Measurements from ENCODE around the gene LRRC8A. TPM values are rescaled to one million over a fixed set of nuclear protein-coding genes. Genes with fewer than 3 reads are reported as not detected.

Gene LRRC8A
- total and polyA plus RNA-seq, 2 of the 4 experiments (the other 2 are of a cell fraction), result 42.8 to 60.9 TPM

DNA sequence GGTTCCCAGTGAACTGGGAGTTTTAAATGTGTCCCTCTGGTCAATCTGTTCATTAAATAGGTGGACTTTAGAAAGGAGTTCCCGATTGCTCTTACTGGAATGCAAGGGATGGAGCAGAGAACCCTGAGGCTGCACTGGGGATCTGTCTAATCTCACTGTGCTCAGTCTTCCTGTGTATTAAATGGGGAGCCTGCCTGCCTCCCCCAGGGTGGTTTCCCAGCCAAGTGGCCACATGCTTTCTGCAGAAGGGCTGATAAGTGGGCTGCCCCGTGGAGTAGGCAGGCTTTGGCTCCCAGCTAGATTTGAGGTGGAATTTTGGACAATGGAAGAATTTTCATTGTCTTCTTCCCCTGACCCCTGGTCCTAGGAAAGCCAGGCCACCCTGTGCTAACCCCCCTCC lies 24.8 kb downstream of the LRRC8A start:
- no TSS peak for BruUV-seq (replicated peaks)
- H3K9me3 ChIP-seq (ENCODE audit: control insufficient read depth, insufficient read depth, low read length), result no peaks in the 10 kb centered on the region
- H3K4me1 ChIP-seq (ENCODE audit: control insufficient read depth, insufficient read depth, low read length), result peaks cover 16% of the 10 kb centered on the region
- POLR2A ChIA-PET (ENCODE audit: unreplicated experiment), result interaction anchor here (0.6 kb wide), 1 partner anchor 613 kb away, joined by 7 read pairs; no protein-coding TSS in a partner anchor
- H3K4me3 ChIP-seq (ENCODE audit: insufficient read depth, low read depth, low read length), result no peak overlapping the region
- no peak overlapping the region for H2BK5ac ChIP-seq (ENCODE audit: low read depth, low read length, poor library complexity, severe bottlenecking)
- peaks cover 12% of the 10 kb centered on the region for H3K9me1 ChIP-seq (ENCODE audit: insufficient read depth, low read length)
- dilution Hi-C loops (cut with HindIII; ENCODE audit: low sequenced_read_pairs, unreplicated experiment), result no loop called here
- intact Hi-C loops (cut with micrococcal nuclease), result no loop called here
- no peak overlapping the region for H3K9ac ChIP-seq (ENCODE audit: low read depth, low read length)
- no peak overlapping the region for H4K91ac ChIP-seq (ENCODE audit: insufficient read depth, low read depth, low read length)
- peaks cover 9% of the 10 kb centered on the region for H4K20me1 ChIP-seq (ENCODE audit: insufficient read depth, low read length)
- H3K27ac ChIP-seq (ENCODE audit: insufficient read depth, low read length), result no peak overlapping the region
- in situ Hi-C loops (cut with MboI; ENCODE audit: low sequenced_read_pairs), result no loop called here
- H3K36me3 ChIP-seq (ENCODE audit: control insufficient read depth, insufficient read depth, low read length), result peaks cover 38% of the 10 kb centered on the region
- H3K27me3 ChIP-seq (ENCODE audit: control insufficient read depth, insufficient read depth, low read length), result no peaks in the 10 kb centered on the region
- CTCF ChIA-PET, result no interaction called here
- no peak overlapping the region for H2BK20ac ChIP-seq (ENCODE audit: low read depth, low read length)
- no peak overlapping the region for H3K56ac ChIP-seq (ENCODE audit: extremely low read depth, insufficient read depth, low read length)
- H4K8ac ChIP-seq (ENCODE audit: low read depth in 2 of 2, low read length in 2 of 2), result no peak overlapping the region
- H3K14ac ChIP-seq (replicated peaks; ENCODE audit: low read depth, low read length), result no peak overlapping the region
- no peak for ATAC-seq (ENCODE audit: low read depth)
- no peak overlapping the region for H4K5ac ChIP-seq (ENCODE audit: low read depth, low read length)
- no peak overlapping the region for H3K4me2 ChIP-seq (ENCODE audit: low read depth, low read length)
- no CpG with 5 or more reads among the region's 2 CpGs for WGBS, 2 experiments (ENCODE audit: extremely low coverage in 2 of 2, insufficient read length in 1 of 2)
- no peak for TF ChIP-seq CHD1 (IDR thresholded peaks at IDR 0.05; ENCODE audit: low read depth, low read length)
- TF ChIP-seq, protein P1, sequence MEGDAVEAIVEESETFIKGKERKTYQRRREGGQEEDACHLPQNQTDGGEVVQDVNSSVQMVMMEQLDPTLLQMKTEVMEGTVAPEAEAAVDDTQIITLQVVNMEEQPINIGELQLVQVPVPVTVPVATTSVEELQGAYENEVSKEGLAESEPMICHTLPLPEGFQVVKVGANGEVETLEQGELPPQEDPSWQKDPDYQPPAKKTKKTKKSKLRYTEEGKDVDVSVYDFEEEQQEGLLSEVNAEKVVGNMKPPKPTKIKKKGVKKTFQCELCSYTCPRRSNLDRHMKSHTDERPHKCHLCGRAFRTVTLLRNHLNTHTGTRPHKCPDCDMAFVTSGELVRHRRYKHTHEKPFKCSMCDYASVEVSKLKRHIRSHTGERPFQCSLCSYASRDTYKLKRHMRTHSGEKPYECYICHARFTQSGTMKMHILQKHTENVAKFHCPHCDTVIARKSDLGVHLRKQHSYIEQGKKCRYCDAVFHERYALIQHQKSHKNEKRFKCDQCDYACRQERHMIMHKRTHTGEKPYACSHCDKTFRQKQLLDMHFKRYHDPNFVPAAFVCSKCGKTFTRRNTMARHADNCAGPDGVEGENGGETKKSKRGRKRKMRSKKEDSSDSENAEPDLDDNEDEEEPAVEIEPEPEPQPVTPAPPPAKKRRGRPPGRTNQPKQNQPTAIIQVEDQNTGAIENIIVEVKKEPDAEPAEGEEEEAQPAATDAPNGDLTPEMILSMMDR (conservative IDR thresholded peaks at IDR 0.05; ENCODE audit: low read depth, low read length), result no peak
- DNase-seq, result no peak
- peaks cover 26 to 87% of the 10 kb centered on the region in 2 experiments; a peak in 3 of 4 replicates for H3K79me1 ChIP-seq (ENCODE audit: low read depth in 1 of 2, low read length in 2 of 2)
- H2AFZ ChIP-seq (replicated peaks; ENCODE audit: low read length, poor library complexity), result no peak overlapping the region
- no peak overlapping the region for H2AK9ac ChIP-seq (replicated peaks; ENCODE audit: low read depth, low read length, poor library complexity)
- no peak overlapping the region for H3K23ac ChIP-seq (ENCODE audit: low read depth, low read length)
- no peak overlapping the region for H3K18ac ChIP-seq (ENCODE audit: low read depth, low read length)
- H2AK5ac ChIP-seq (ENCODE audit: low read depth, low read length), result no peak overlapping the region
- H2BK120ac ChIP-seq (ENCODE audit: low read depth, low read length), result no peak overlapping the region
- H2BK15ac ChIP-seq (ENCODE audit: low read depth, low read length), result no peak overlapping the region
- H3K4ac ChIP-seq (ENCODE audit: low read depth, low read length), result no peak overlapping the region
